T-cell (primary cell): Measurements from ENCODE around the gene BPIFB2. TPM values are rescaled to one million over a fixed set of nuclear protein-coding genes. Genes with fewer than 3 reads are reported as not detected.

Source experiments
- ATAC-seq, 4 experiments: fragments of 200-7000 bp in 3 of 4; fragments of 150-1000 bp in 1 of 4; cut with Tn5 transposase; replicated peaks in 1 of 4; 1 replicate in 3 of 4; 2 replicates in 1 of 4; pipeline ENCODE4 v1.10.0; 2021; ENCODE audit warnings: moderate library complexity in 3 of 4, mild to moderate bottlenecking in 2 of 4, moderate number of reproducible peaks in 1 of 4
- CTCF ChIA-PET, 2 donors: fragments of 300-600 bp; sonication (Branson Sonifier 250); formaldehyde crosslinking; loops; one replicate each; lab custom pipeline; 2022; ENCODE audit warnings: antibody characterized with exemption in 2 of 2; lab: Charles Lee
- POLR2A ChIA-PET, 2 donors: fragments of 300-600 bp; sonication (Branson Sonifier 250); formaldehyde crosslinking; loops; one replicate each; lab custom pipeline; 2022; ENCODE audit warnings: antibody characterized with exemption in 2 of 2; lab: Charles Lee
- DNase-seq, 35 experiments: peaks; one replicate each; pipeline versions ENCODE4 v3.0.0 to v3.0.0-alpha.2; 2013 to 2023
- H3K27ac ChIP-seq: one replicate; pipeline ENCODE4 v1.5.1; 2013; ENCODE audit warnings: low read length
- H3K27me3 ChIP-seq, 2 experiments: replicated peaks in 1 of 2; 1 replicate in 1 of 2; 2 replicates in 1 of 2; pipeline versions ENCODE4 v1.6.1 to v1.7.0; 2013; ENCODE audit warnings: low read length in 1 of 2, mixed read lengths in 1 of 2; ENCODE audit not compliant: control insufficient read depth in 2 of 2, insufficient read depth in 2 of 2; ENCODE audit errors: extremely low read depth in 1 of 2
- H3K36me3 ChIP-seq, 2 donors: 1 replicate in 1 of 2; 2 replicates in 1 of 2; pipeline versions ENCODE4 v1.6.1 to v1.7.0; 2013; ENCODE audit warnings: low read length in 1 of 2; ENCODE audit not compliant: control insufficient read depth in 2 of 2, insufficient read depth in 1 of 2; ENCODE audit errors: extremely low read depth in 1 of 2
- H3K4me1 ChIP-seq, 2 experiments: 1 replicate in 1 of 2; 2 replicates in 1 of 2; pipeline versions ENCODE4 v1.6.1 to v1.7.0; 2013; ENCODE audit warnings: low read length in 2 of 2, mixed read lengths in 1 of 2; ENCODE audit not compliant: insufficient read depth in 2 of 2, control insufficient read depth in 1 of 2; ENCODE audit errors: extremely low read depth in 1 of 2
- H3K4me3 ChIP-seq, 2 donors: 1 replicate in 1 of 2; 2 replicates in 1 of 2; pipeline versions ENCODE4 v1.5.1 to v1.7.0; 2013; ENCODE audit warnings: mild to moderate bottlenecking in 2 of 2, low read length in 1 of 2, moderate library complexity in 1 of 2; ENCODE audit not compliant: control insufficient read depth in 1 of 2; ENCODE audit errors: extremely low read depth in 1 of 2
- H3K9me3 ChIP-seq: 2 replicates; pipeline ENCODE4 v1.7.0; 2013
- H3K27ac Mint-ChIP-seq, 2 donors: one replicate each; pipeline ENCODE4 v1.8.0; 2020 to 2021; ENCODE audit warnings: mild to moderate bottlenecking in 2 of 2, mixed read lengths in 2 of 2
- H3K27me3 Mint-ChIP-seq, 2 donors: one replicate each; pipeline ENCODE4 v1.8.0; 2021 to 2022; ENCODE audit warnings: mixed read lengths in 2 of 2
- H3K36me3 Mint-ChIP-seq: one replicate; pipeline ENCODE4 v1.8.0; 2021; ENCODE audit warnings: mixed read lengths
- H3K4me1 Mint-ChIP-seq, 3 donors: one replicate each; pipeline ENCODE4 v1.8.0; 2020 to 2022; ENCODE audit warnings: mixed read lengths in 3 of 3, mild to moderate bottlenecking in 1 of 3
- H3K4me3 Mint-ChIP-seq, 3 donors: one replicate each; pipeline ENCODE4 v1.8.0; 2020 to 2022; ENCODE audit warnings: mild to moderate bottlenecking in 3 of 3, mixed read lengths in 3 of 3, moderate library complexity in 3 of 3
- H3K9me3 Mint-ChIP-seq, 3 donors: one replicate each; pipeline ENCODE4 v1.8.0; 2020 to 2022; ENCODE audit warnings: mixed read lengths in 3 of 3
- WGBS: methylation state at CpG from one replicate; pipeline ENCODE4 v1.1.5; 2013; ENCODE audit warnings: missing lambda C conversion rate; ENCODE audit not compliant: insufficient coverage; 5-methylcytosine and 5-hydroxymethylcytosine counted together
- total RNA-seq, 35 experiments: library from RNA in 6 of 35; stranded (reverse) in 6 of 35; fragments of 120-200 nt in 1 of 35; gene quantifications; one replicate each; pipeline versions ENCODE4 v1.2.1 to v1.2.4 and lab custom pipeline; 2013 to 2026

BPIFB2 gene
- total RNA-seq, 5 donors from 2014 or later (not counting 1 experiment from before 2014, with no cell fraction given) = 0.16 to 0.29 (median 0.22) TPM; not detected in 2

DNA sequence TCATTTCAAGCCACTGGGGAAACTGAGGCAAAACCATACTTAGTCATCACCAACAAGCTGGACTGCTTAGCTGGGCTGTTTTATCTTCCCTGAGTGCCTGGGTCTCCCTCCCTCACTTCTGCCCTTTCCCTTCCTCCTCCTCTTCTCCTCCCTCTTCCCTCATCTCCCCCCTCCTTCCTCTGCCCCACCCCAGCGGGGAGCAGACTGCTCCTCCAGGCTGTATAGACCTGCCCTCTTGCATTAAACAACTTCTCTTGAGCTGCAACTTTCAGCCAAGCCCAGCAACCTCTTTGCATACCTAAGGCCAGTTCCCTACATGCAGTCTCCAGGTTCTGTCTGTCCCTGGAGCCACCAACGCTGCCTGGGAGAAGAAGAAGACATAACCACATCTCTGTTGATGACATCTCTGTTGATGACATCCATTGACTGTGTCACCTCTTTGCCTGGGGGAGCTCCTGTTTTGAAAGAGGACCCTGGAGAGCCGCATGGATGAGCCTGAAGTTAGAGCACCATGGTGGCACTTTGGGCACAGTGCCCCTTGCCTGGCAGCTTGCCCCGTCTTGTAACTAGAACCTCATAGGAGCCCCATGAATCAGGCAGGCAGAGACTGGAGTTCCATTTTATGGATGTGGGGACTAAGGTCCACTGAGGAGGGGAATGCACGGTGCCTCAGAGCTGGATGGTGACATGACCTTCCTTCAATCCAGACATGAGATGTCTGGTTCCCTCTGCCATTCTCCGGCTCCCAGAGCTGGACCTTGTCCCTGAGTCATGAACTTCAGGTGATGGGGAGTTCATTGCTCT lies 16.1 kb downstream of the BPIFB2 start:
- peaks cover 0 to 10% of the 10 kb centered on the region in 2 experiments for H3K27me3 ChIP-seq
- no peak overlapping the region for H3K4me3 ChIP-seq
- Mint-ChIP-seq H3K4me3 (no peak overlapping the region), H3K4me1 (peaks cover 0 to 2% (median 0%) of the 10 kb centered on the region in 3 donors), H3K9me3 (no peaks in the 10 kb centered on the region), H3K36me3 (no peaks in the 10 kb centered on the region), H3K27me3 (no peaks in the 10 kb centered on the region), H3K27ac (no peak overlapping the region)
- ChIA-PET CTCF (no interaction called here), POLR2A (no interaction called here)
- no peak for DNase-seq
- no peak overlapping the region for H3K27ac ChIP-seq
- no peak for ATAC-seq
- no peaks in the 10 kb centered on the region for H3K36me3 ChIP-seq
- no peaks in the 10 kb centered on the region for H3K4me1 ChIP-seq
- WGBS = 75% methylated on average over 5 of the region's 6 CpGs
- H3K9me3 ChIP-seq = no peaks in the 10 kb centered on the region

DNA sequence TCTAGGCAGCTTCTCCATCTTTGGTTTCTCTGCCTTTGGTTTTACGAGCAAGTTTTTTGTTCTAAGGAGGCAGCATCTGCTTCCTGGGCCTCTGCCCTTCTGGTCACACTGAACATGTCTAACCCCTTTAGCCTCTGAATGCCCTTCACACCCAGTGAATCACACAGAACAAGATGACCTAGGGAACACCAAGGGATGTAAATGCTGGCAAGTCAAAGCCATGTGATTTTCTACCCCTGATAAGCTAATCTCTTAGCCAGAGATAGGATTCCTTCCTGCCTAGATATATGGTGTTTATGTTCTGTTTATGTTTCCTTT lies 16.7 kb downstream of the BPIFB2 start:
- CTCF ChIA-PET = no interaction called here
- Mint-ChIP-seq H3K27ac (no peak overlapping the region), H3K4me1 (peaks cover 0 to 2% (median 0%) of the 10 kb centered on the region in 3 donors), H3K4me3 (no peak overlapping the region), H3K36me3 (no peaks in the 10 kb centered on the region), H3K27me3 (no peaks in the 10 kb centered on the region), H3K9me3 (no peaks in the 10 kb centered on the region)
- no peaks in the 10 kb centered on the region for H3K36me3 ChIP-seq
- H3K9me3 ChIP-seq = no peaks in the 10 kb centered on the region
- DNase-seq = no peak
- H3K27me3 ChIP-seq = peaks cover 0 to 10% of the 10 kb centered on the region in 2 experiments
- POLR2A ChIA-PET = no interaction called here
- no peak overlapping the region for H3K27ac ChIP-seq
- ATAC-seq = no peak
- H3K4me3 ChIP-seq = no peak overlapping the region
- H3K4me1 ChIP-seq = no peaks in the 10 kb centered on the region
- no CpG with 5 or more reads among the region's 1 CpG for WGBS

DNA sequence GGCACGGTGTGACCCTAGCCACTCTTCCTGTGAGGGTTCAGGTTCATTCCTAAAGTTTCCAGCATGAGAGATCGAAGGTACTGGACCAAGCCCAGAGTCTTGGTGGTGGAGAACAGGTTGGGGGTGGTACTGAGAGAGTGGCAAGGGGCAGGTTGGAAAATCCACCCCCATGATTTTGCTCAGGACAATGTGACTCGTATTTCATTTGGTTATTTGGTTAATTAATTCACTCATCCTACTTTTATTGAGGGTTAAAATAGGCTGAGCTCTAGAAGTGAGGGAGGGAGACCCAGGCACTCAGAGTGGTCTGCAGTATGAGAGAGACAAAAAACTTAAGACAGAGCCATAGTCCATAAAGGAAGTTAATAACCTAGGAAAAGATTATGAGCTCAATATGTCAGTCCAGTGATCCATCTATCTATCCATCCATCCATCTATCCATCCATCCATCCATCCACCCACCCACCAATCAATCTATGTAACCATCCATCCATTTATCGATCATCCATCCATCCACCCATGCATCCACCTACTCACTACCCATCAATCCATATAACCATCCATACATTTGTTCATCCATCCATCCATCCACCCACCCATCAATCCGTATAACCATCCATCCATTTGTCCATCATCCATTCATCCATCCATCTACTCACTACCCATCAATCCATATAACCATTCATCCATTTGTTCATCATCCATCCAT lies 17.3 kb downstream of the BPIFB2 start:
- no peak overlapping the region for H3K4me3 ChIP-seq
- peaks cover 0 to 8% of the 10 kb centered on the region in 2 experiments for H3K27me3 ChIP-seq
- Mint-ChIP-seq H3K36me3 (no peaks in the 10 kb centered on the region), H3K4me3 (no peak overlapping the region), H3K27me3 (no peaks in the 10 kb centered on the region), H3K27ac (no peak overlapping the region), H3K9me3 (no peaks in the 10 kb centered on the region), H3K4me1 (peaks cover 0 to 2% (median 0%) of the 10 kb centered on the region in 3 donors)
- 64% methylated on average over 3 of the region's 5 CpGs for WGBS
- no peaks in the 10 kb centered on the region for H3K4me1 ChIP-seq
- H3K36me3 ChIP-seq = no peaks in the 10 kb centered on the region
- ChIA-PET CTCF (no interaction called here), POLR2A (no interaction called here)
- DNase-seq (no peak), ATAC-seq (no peak)
- no peak overlapping the region for H3K27ac ChIP-seq
- H3K9me3 ChIP-seq = no peaks in the 10 kb centered on the region

DNA sequence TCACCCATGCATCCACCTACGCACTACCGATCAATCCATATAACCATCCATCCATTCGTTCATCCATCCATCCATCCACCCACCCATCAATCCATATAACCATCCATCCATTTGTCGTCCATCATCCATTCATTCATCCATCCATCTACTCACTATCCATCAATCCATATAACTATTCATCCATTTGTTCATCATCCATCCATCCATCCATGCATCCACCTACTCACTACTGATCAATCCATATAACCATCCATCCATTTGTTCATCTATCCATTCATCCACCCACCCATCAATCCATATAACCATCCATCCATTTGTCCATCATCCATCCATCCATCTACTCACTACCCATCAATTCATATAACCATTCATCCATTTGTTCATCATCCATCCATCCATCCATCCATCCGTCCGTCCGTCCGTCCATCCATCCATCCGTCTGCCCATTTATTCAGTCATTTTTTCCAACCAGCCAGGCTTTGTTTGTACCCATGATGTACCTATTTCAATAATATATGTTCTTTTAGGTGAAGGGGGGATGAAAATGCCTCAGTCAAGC lies 17.9 kb downstream of the BPIFB2 start:
- H3K9me3 Mint-ChIP-seq = no peaks in the 10 kb centered on the region
- CTCF ChIA-PET = no interaction called here
- Histone ChIP-seq H3K36me3 (no peaks in the 10 kb centered on the region), H3K4me1 (no peaks in the 10 kb centered on the region), H3K9me3 (no peaks in the 10 kb centered on the region), H3K4me3 (no peak overlapping the region), H3K27me3 (peaks cover 0 to 8% of the 10 kb centered on the region in 2 experiments), H3K27ac (no peak overlapping the region)
- WGBS = 78% methylated on average over 4 of the region's 9 CpGs
- DNase-seq = no peak
- no peak overlapping the region for H3K4me3 Mint-ChIP-seq
- H3K4me1 Mint-ChIP-seq = peaks cover 0 to 2% (median 0%) of the 10 kb centered on the region in 3 donors
- no peaks in the 10 kb centered on the region for H3K27me3 Mint-ChIP-seq
- ATAC-seq = no peak
- no peaks in the 10 kb centered on the region for H3K36me3 Mint-ChIP-seq
- no peak overlapping the region for H3K27ac Mint-ChIP-seq
- POLR2A ChIA-PET = no interaction called here

DNA sequence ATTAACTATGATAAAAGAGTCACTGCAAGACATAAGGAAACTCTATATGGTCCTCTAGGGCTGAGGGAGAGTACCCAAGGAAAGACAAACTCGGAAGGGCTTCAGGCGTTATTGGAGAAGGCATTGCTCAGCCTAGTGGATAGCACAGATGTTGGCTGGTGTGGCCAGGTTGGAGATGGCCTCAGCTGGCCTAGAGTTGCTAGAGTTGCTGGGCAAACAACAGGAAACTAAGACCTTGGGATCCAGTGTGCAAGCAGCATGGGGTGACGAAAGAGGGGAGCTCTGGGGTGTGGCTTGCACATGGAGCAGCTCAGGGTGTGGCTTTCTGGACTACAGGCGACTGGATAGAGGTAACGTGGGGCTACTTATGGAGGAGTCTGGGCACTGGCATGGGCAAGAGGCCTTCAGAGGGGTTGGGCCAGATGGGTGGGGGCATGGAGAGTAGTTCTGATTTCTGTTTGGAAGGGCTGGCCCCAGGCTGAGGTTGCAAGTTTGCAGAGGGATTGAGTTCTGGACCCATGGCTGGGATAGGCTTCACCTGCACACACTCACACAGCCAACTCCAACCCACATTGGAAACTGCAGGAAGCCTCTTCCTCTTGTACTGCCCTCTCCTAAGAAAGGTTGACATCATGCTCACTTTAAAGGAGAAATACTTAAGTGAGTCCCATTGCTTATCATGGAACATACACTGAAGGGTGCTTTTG lies 18.7 kb downstream of the BPIFB2 start:
- Histone ChIP-seq H3K27me3 (peaks cover 0 to 8% of the 10 kb centered on the region in 2 experiments), H3K9me3 (no peaks in the 10 kb centered on the region), H3K4me3 (no peak overlapping the region), H3K36me3 (no peaks in the 10 kb centered on the region), H3K4me1 (no peaks in the 10 kb centered on the region), H3K27ac (no peak overlapping the region)
- ChIA-PET CTCF (no interaction called here), POLR2A (no interaction called here)
- no peak overlapping the region for H3K4me3 Mint-ChIP-seq
- WGBS = 77% methylated on average over 5 of the region's 5 CpGs
- no peak overlapping the region for H3K27ac Mint-ChIP-seq
- DNase-seq = no peak
- no peak for ATAC-seq
- H3K4me1 Mint-ChIP-seq = peaks cover 0 to 2% (median 0%) of the 10 kb centered on the region in 3 donors
- H3K9me3 Mint-ChIP-seq = no peaks in the 10 kb centered on the region
- H3K36me3 Mint-ChIP-seq = no peaks in the 10 kb centered on the region
- H3K27me3 Mint-ChIP-seq = no peaks in the 10 kb centered on the region
